Measurements from ENCODE around the gene AHDC1. TPM values are rescaled to one million over a fixed set of nuclear protein-coding genes. Genes with fewer than 3 reads are reported as not detected.

AHDC1 gene
- total and polyA plus RNA-seq, 9 donors = 11.2 to 159 (median 82.1) TPM

- H3K4me1 ChIP-seq (ENCODE audit: insufficient read depth) = peaks cover 13% of the 10 kb centered on the region
Measured at GRCh38 chr1:27487966-27488884, 115.7 kb downstream of the AHDC1 start.

GRCh38 chr1:27485363-27485762 is 118.6 kb downstream of the AHDC1 start:
- 87 to 95% (median 92%) methylated on average over 1 of the region's 1 CpG for WGBS, 3 donors
- Histone ChIP-seq H3K4me1 (ENCODE audit: insufficient read depth) (peaks cover 12% of the 10 kb centered on the region), H3K27ac (no peak overlapping the region), H3K4me3 (no peak overlapping the region), H3K27me3 (no peaks in the 10 kb centered on the region), H3K9me3 (no peaks in the 10 kb centered on the region), H3K36me3 (no peaks in the 10 kb centered on the region)
- intact Hi-C loops (cut with DNase I) = loop anchor here in 3 of 4 donors (10.0 kb wide), 1 partner anchor 51 kb away; no protein-coding TSS in a partner anchor
- TF ChIP-seq POLR2A (IDR thresholded peaks at IDR 0.05) = no peak
- TF ChIP-seq EP300 (IDR thresholded peaks at IDR 0.05) = no peak
- TF ChIP-seq CTCF (IDR thresholded peaks at IDR 0.05) = no peak
- DNase-seq = no peak

More at GRCh38 chr1:27487966-27488884, 115.7 kb downstream of the AHDC1 start:
- Histone ChIP-seq H3K27ac (peak overlapping the region in 1 of 2 donors; percentile 7), H3K36me3 (no peaks in the 10 kb centered on the region), H3K4me3 (peak overlapping the region; percentile 100), H3K27me3 (no peaks in the 10 kb centered on the region), H3K9me3 (no peaks in the 10 kb centered on the region)
- TF ChIP-seq EP300 (IDR thresholded peaks at IDR 0.05) (no peak), POLR2A (IDR thresholded peaks at IDR 0.05) (no peak), CTCF (IDR thresholded peaks at IDR 0.05) (no peak)
- intact Hi-C loops (cut with DNase I) = loop anchor here in 3 of 4 donors (2.0 to 10.0 kb wide), 2 partner anchors 53 to 115 kb away; no protein-coding TSS in a partner anchor
- 13 to 16% (median 14%) methylated on average over 6 of the region's 6 CpGs for WGBS, 3 donors
- no peak for DNase-seq

Small RNA genes lying within 50 kb of the gene (small RNA-seq; reads per million reads assigned to genes)
- not detected for gene AL031729.1

Other genes with a start within 250 kb of the AHDC1 start
- gene MAP3K6, start 237.2 kb downstream of the AHDC1 start, total RNA-seq = 10 to 100 TPM; 10.3 to 45.9 (median 19.0) TPM
- 10 to 100 TPM in 1 of 2 donors, 1 to 10 TPM in 1; 5.1 to 14.2 TPM for gene MAP3K6, start 237.2 kb downstream of the AHDC1 start, polyA plus RNA-seq
- 1 to 10 TPM in 4 of 7 donors, under 1 TPM in 3; 0.35 to 7.6 (median 1.2) TPM for gene FCN3, start 229.3 kb downstream of the AHDC1 start, total RNA-seq
- 1 to 10 TPM; 2.5 to 6.5 TPM for gene FCN3, start 229.3 kb downstream of the AHDC1 start, polyA plus RNA-seq
- 10 to 100 TPM in 1 of 7 donors, 1 to 10 TPM in 1, under 1 TPM in 3, not detected in 2; 0.52 to 15.5 (median 0.89) TPM for gene CD164L2, start 220.8 kb downstream of the AHDC1 start, total RNA-seq
- gene CD164L2, start 220.8 kb downstream of the AHDC1 start, polyA plus RNA-seq = under 1 TPM in 1 of 2 donors, not detected in 1; 0.06 TPM
- under 1 TPM in 6 of 7 donors, not detected in 1; 0.15 to 0.87 (median 0.41) TPM for gene GPR3, start 211.5 kb downstream of the AHDC1 start, total RNA-seq
- under 1 TPM; 0.12 to 0.18 TPM for gene GPR3, start 211.5 kb downstream of the AHDC1 start, polyA plus RNA-seq
- 100 to 1,000 TPM in 5 of 7 donors, 10 to 100 TPM in 2; 28.0 to 163 (median 153) TPM for gene WASF2, start 114.0 kb downstream of the AHDC1 start, total RNA-seq
- 100 to 1,000 TPM in 1 of 2 donors, 10 to 100 TPM in 1; 58.0 to 233 TPM for gene WASF2, start 114.0 kb downstream of the AHDC1 start, polyA plus RNA-seq
- 10 to 100 TPM in 1 of 7 donors, 1 to 10 TPM in 6; 1.1 to 14.1 (median 4.2) TPM for gene FGR, start 31.0 kb upstream of the AHDC1 start, total RNA-seq
- gene FGR, start 31.0 kb upstream of the AHDC1 start, polyA plus RNA-seq = 1 to 10 TPM; 4.2 to 6.8 TPM
- 10 to 100 TPM; 30.3 to 89.1 (median 48.6) TPM for gene IFI6, start 68.0 kb upstream of the AHDC1 start, total RNA-seq
- gene IFI6, start 68.0 kb upstream of the AHDC1 start, polyA plus RNA-seq = 100 to 1,000 TPM; 200 to 274 TPM
- gene FAM76A, start 121.8 kb upstream of the AHDC1 start, total RNA-seq = 10 to 100 TPM in 5 of 7 donors, 1 to 10 TPM in 2; 9.2 to 20.3 (median 15.7) TPM
- 1 to 10 TPM; 6.0 to 7.5 TPM for gene FAM76A, start 121.8 kb upstream of the AHDC1 start, polyA plus RNA-seq
- gene STX12, start 169.1 kb upstream of the AHDC1 start, total RNA-seq = 10 to 100 TPM; 34.3 to 45.7 (median 41.2) TPM
- 10 to 100 TPM; 23.9 to 74.8 TPM for gene STX12, start 169.1 kb upstream of the AHDC1 start, polyA plus RNA-seq
- gene PPP1R8, start 226.6 kb upstream of the AHDC1 start, total RNA-seq = 10 to 100 TPM; 24.9 to 49.0 (median 37.9) TPM
- 10 to 100 TPM; 33.8 to 37.4 TPM for gene PPP1R8, start 226.6 kb upstream of the AHDC1 start, polyA plus RNA-seq

All from ovary (tissue), 9 donors.